GM15510 (cell line): ENCODE data around the gene KCNK1.

Experiments
- POLR2A ChIP-seq: IDR thresholded peaks from 3 replicates; pipeline ENCODE4 v1.6.1; 2011; ENCODE audit warnings: borderline replicate concordance; ENCODE audit not compliant: insufficient read length; ENCODE audit errors: extremely low read depth

Gene KCNK1

GRCh38 chr1:233647636-233648035 lies 33.7 kb downstream of the KCNK1 start:
- TF ChIP-seq POLR2A: no peak

DNA sequence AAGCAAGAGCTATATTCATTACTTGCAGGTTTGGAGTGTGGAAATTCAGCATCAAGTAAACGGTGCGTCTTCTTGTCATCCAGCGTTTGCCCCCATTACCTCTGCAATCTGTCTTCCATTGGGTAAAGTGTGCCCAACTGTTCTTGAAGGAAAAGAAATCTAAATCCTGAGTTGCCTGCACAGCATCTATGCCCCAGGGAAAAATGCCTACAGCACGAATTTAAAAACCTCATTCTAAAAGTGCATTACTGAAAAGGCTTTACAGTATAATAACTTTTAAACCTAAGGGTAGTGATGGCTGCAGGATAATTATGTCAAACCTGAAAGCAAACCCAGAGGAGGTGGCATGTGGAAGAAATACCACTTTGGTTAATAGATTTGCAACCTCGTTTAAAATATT lies 37.2 kb downstream of the KCNK1 start:
- TF ChIP-seq POLR2A: no peak

GRCh38 chr1:233651563-233652233 lies 37.8 kb downstream of the KCNK1 start:
- TF ChIP-seq POLR2A: no peak

DNA sequence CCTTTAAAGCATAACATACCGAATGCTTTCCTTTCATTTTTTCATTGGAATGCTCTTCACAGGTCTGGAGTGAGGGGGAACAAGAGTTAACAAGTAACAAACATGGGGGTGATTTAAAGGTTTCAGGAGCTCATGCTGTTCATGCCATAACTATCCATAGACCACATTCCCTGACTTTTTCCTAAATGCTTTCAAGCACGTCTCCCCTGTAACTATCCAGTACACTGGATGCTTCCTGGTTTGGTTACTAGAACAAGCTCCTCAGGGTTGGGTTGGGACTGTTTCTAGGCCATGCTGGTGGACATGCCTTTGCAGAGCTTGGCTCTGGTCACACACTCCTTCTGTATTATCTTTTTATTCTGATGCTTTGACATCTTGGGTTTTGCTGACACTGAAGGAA lies 38.6 kb downstream of the KCNK1 start:
- TF ChIP-seq POLR2A: no peak

DNA sequence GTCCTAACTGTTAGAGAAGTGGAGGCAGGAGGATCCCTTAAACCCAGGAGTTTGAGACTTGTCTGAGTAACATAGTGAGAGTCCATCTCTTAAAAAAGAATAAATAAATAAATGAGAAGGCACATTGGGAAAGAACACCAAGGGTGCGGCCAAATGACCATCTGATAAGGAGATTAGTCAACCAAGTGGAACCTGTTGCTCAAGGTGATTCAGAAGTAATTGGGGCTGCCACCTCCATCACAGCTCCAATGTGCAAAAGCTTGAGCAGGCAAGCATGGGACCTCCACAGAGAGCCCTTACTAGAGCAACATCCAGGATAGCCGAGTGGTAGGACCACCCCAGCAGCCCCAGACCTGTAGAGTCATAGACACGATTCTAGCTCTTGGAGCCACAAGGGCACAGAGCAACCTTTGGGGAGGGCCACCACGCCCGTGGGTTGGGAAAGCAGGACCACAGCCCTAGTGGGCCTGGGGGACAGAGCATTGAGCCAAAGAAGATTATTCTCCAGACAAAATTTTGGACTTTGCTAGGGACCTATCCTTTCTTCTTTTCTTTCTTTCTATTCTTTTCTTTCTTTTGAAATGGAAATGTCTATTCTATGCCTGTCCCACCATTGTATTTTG lies 40.9 kb downstream of the KCNK1 start:
- TF ChIP-seq POLR2A: no peak

- TF ChIP-seq POLR2A: no peak
Observed at GRCh38 chr1:233655301-233655740, 41.4 kb downstream of the KCNK1 start.

- no peak for TF ChIP-seq POLR2A
Observed at GRCh38 chr1:233656032-233656635, 42.2 kb downstream of the KCNK1 start.

DNA sequence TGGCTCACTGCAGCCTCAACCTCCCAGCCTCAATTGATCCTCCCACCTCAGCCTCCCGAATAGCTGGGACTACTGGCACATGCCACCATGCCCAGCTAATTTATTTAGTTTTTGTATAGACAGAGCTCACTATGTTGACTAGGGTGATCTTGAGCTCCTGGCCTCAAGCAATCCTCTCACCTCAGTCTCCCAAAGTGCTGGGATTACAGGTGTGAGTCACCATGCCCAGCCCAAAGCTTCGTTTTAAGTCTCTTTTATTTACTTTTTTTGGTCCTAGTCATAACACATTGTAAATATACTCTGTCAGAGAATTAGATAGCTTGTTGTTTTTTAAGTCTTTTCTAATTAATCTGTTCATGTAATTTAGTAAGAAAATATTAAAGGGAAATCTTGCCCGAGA lies 42.8 kb downstream of the KCNK1 start:
- no peak for TF ChIP-seq POLR2A

GRCh38 chr1:233657466-233657865 lies 43.6 kb downstream of the KCNK1 start:
- TF ChIP-seq POLR2A: no peak

GRCh38 chr1:233659495-233659894 lies 45.6 kb downstream of the KCNK1 start:
- no peak for TF ChIP-seq POLR2A

DNA sequence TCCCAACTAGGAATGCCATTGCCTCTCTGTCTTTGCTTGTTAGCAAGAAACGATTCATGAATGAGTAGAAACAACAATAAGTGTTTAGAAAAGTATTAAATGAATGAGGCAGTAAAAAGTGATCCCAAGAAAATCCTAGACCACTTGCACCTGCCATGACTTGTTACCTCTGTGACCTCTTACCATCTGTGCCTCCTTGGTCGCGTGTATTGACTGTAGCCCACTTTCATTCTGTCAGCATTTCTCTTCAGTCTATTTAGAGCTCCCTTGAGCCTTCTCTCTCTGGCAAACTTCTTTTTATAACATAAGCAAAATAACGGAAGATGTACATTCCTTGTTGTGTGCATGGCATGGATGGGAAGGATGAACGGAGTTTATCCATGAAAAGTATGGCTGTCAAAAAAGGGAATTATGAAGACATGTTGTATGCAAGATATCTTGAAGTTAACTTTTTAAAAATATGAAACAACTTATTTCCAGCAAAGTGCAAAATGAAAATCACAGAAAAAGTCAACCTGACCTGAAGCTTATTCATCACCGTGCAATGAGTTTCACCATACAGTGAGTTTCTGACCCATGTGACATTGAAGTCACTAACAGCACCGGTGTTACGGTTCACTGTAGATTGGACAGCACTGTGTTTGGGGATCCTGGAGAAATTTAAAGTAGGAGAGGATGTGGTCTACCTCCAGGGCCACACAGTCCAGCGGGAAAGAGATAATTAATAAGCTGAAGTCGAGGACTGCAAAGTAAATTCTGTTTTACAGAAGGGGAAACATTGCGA lies 47.7 kb downstream of the KCNK1 start:
- no peak for TF ChIP-seq POLR2A

DNA sequence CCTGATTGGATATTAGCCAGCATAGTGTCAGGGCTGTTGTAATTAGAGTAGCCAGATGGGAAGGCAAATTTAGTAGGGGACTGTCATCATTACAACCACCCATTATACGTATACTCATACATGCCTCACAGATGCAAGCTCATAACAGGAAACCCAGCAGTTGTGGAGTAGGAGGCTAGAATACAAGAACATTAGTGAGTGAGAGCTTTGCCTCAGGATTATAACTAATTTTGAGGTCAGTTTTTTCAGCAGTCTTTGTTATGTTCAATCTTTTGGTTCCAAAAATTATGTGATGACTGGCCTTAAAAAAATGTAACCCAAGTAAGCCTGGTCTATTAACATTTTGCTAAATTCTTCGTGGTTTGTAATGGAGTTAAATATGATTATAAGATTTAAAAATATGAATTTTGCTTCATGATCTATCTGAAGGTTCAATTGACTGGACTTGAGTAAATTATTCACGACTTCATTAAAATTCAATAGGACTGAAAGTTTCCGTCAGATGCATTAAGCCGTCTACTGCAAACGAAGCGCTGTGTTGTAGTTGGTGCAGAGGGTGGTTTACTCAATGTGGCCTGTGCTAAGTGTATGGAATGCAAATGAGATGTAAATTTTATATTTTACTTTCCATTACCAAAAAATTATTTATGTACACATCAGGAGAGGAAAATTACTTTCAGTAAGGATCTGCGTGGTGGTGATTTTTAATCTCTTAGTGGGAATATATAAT lies 48.8 kb downstream of the KCNK1 start:
- no peak for TF ChIP-seq POLR2A

DNA sequence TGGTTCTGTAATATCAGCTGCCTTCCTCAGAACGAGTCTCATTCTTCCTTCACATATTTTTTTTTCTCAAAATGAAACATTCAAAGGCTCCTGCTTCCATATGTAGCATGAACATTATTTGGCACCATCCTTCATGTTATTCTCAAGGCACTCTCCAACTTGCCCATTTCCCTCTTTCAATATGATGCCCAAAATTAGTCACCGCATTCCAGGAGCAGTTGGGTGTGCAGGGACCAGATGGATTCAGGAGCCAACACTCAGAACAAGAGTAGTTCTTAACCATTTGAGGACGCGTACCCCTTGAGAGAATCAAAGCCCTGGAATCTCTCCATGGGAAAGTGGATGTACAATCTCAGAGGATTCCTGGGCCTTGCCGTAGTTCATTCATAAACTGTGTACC lies 50.3 kb downstream of the KCNK1 start:
- TF ChIP-seq POLR2A: no peak

- no peak for TF ChIP-seq POLR2A
Observed at GRCh38 chr1:233664804-233665574, 51.1 kb downstream of the KCNK1 start.

GRCh38 chr1:233665575-233666270 lies 51.8 kb downstream of the KCNK1 start:
- TF ChIP-seq POLR2A: no peak
